PC-3 (cell line): ENCODE results near the gene KRT83.
A peak's percentile ranks its signal among the peaks of the same experiment; 100 is the strongest.
"Not testable (repeated sequence)": the region's sequence is repeated elsewhere in the genome, so short reads cannot be mapped to it uniquely, and the experiment has no call there.

Experiments
- EZH2 ChIP-seq: fragments of 300-600 bp; sonication (generic); IDR thresholded peaks from one replicate; pipeline ENCODE4 v1.6.1; 2017; ENCODE audit warnings: antibody characterized with exemption, mild to moderate bottlenecking, low read length; ENCODE audit not compliant: unreplicated experiment
- EZH2phosphoT487 ChIP-seq: fragments of 300-600 bp; sonication (generic); IDR thresholded peaks from 2 replicates; pipeline ENCODE4 v1.6.1; 2018; ENCODE audit warnings: mild to moderate bottlenecking, antibody characterized with exemption, low read length, borderline replicate concordance
- TF ChIP-seq, protein P1 (sequence below): fragments of 300-600 bp; sonication (generic); conservative IDR thresholded peaks from 2 replicates; pipeline ENCODE4 v1.5.1; 2017; ENCODE audit warnings: antibody characterized with exemption, low read depth, mild to moderate bottlenecking, low read length

DNA sequence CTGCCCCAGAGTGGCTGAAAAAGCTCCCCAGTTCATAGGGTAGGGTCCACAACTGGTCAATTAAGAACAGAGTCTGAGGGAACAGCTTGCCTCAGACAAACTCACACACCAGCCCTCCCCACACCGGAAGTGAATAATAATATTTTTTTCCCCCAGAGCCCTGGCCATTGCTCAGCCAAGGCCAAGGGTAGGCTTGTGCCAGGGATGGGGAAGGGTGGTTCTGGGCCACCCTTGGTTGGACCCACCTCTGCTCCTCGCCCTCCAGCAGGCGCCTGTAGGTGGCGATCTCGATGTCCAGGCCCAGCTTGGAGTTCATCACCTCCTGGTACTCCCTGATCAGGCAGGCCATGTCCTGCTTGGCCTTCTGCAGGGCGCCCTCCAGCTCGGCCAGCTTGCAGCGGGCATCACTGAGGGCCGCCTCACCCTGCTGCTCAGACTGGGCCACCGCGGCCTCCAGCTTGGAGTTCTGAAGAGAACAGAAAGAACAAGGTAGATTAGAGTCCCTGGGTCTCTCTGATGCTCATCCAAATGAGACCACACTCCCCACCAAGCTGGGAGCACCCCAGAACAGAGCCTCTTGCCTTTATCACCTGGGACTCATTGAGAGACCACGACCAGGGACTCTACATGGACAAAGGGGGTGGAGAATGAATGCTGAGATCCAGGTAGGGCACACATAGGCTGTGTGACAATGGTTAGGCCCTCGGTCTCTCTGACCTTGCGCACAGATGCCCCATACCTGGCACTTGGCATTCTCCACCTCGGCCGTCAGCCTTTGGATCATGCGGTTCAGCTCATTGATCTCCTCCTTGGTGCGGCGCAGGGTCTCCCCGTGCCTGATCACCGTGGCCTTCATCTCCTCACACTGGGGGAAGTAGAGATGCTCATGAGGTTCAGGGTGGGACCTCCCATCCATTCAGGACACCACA is 34.1 kb downstream of the KRT83 start:
- TF ChIP-seq, protein P1, sequence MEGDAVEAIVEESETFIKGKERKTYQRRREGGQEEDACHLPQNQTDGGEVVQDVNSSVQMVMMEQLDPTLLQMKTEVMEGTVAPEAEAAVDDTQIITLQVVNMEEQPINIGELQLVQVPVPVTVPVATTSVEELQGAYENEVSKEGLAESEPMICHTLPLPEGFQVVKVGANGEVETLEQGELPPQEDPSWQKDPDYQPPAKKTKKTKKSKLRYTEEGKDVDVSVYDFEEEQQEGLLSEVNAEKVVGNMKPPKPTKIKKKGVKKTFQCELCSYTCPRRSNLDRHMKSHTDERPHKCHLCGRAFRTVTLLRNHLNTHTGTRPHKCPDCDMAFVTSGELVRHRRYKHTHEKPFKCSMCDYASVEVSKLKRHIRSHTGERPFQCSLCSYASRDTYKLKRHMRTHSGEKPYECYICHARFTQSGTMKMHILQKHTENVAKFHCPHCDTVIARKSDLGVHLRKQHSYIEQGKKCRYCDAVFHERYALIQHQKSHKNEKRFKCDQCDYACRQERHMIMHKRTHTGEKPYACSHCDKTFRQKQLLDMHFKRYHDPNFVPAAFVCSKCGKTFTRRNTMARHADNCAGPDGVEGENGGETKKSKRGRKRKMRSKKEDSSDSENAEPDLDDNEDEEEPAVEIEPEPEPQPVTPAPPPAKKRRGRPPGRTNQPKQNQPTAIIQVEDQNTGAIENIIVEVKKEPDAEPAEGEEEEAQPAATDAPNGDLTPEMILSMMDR = peak; percentile 46
- not testable (repeated sequence) for TF ChIP-seq EZH2, EZH2phosphoT487
